HEK293T (cell line): ENCODE data around the gene MAK.

Experiments
- BHLHE40 ChIP-seq: fragments of 450-650 bp; IDR thresholded peaks from 2 replicates; pipeline ENCODE4 v1.6.1; 2016; ENCODE audit warnings: mild to moderate bottlenecking, moderate library complexity, borderline replicate concordance
- HDGF ChIP-seq: fragments of 450-650 bp; IDR thresholded peaks from 2 replicates; pipeline ENCODE4 v1.6.1; 2017; ENCODE audit warnings: antibody characterized with exemption, borderline replicate concordance
- LEF1 ChIP-seq: fragments of 450-650 bp; IDR thresholded peaks from 2 replicates; pipeline ENCODE4 v1.6.1; 2017; ENCODE audit warnings: mild to moderate bottlenecking, borderline replicate concordance
- SP1 ChIP-seq: fragments of 450-650 bp; IDR thresholded peaks from 2 replicates; pipeline ENCODE4 v1.6.1; 2017
- TARDBP ChIP-seq: fragments of 450-650 bp; IDR thresholded peaks from 2 replicates; pipeline ENCODE4 v1.6.1; 2016

DNA sequence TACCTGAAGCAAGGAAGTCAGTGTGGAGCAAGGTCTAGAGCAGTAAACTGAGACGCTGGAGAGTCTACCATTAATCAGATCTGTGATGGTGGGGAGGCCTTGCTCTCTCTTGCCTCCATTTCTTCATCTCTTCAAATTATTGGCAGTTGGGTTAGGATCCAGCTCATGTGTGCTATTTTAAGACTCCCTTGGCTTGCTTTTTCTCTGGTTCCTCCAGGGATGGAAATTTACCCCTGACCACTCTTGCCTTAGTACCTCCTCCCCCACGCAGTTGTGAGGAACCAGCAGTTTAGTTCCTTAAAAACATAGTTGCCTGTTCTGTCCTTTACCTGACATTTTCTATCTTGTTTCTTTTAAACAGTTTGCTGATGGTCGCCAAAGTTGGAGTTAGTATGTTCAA, 108.1 kb downstream of the MAK start:
- TF ChIP-seq TARDBP: no peak
- TF ChIP-seq HDGF: no peak
- no peak for TF ChIP-seq LEF1
- no peak for TF ChIP-seq SP1
- TF ChIP-seq BHLHE40: no peak
